Transverse colon (tissue), 4 donors: Measurements from ENCODE around the gene GPR21. TPM values are rescaled to one million over a fixed set of nuclear protein-coding genes. Genes with fewer than 3 reads are reported as not detected.

ENCODE experiments used
- DNase-seq: peaks from one replicate; pipeline ENCODE4 v3.0.0-alpha.2; 2019
- H3K27ac ChIP-seq, 4 donors: fragments of 200-600 bp; sonication (generic); 2 replicates each; pipeline ENCODE4 v1.5.1; 2016 to 2018; ENCODE audit warnings: inconsistent platforms in 4 of 4
- H3K27me3 ChIP-seq: fragments of 200-600 bp; sonication (generic); 2 replicates; pipeline ENCODE4 v1.5.1; 2017; ENCODE audit warnings: inconsistent platforms
- H3K36me3 ChIP-seq, 4 donors: fragments of 200-600 bp; sonication (generic); 2 replicates each; pipeline ENCODE4 v1.5.1; 2017 to 2019; ENCODE audit warnings: inconsistent platforms in 4 of 4
- H3K4me1 ChIP-seq, 4 donors: fragments of 200-600 bp; sonication (generic); 2 replicates each; pipeline ENCODE4 v1.5.1; 2017 to 2020; ENCODE audit warnings: inconsistent platforms in 4 of 4
- H3K4me3 ChIP-seq, 4 donors: fragments of 200-600 bp; sonication (generic); 1 replicate in 1 of 4; 2 replicates in 3 of 4; pipeline versions ENCODE4 v1.5.1 to v1.6.1; 2017 to 2019; ENCODE audit warnings: inconsistent platforms in 4 of 4
- H3K9me3 ChIP-seq, 2 donors: fragments of 200-600 bp; sonication (generic); 2 replicates each; pipeline ENCODE4 v1.5.1; 2017 to 2019; ENCODE audit warnings: inconsistent platforms in 2 of 2
- CTCF ChIP-seq, 5 experiments: fragments of 200-600 bp in 3 of 5; fragments of 450-650 bp in 2 of 5; sonication (generic) in 3 of 5; IDR thresholded peaks; 1 replicate in 2 of 5; 2 replicates in 3 of 5; pipeline ENCODE4 v1.5.1; 2016 to 2017; ENCODE audit warnings: antibody characterized with exemption in 5 of 5, inconsistent platforms in 3 of 5, mild to moderate bottlenecking in 2 of 5, moderate library complexity in 1 of 5
- EP300 ChIP-seq: sonication (generic); formaldehyde crosslinking; IDR thresholded peaks from one replicate; pipeline ENCODE4 v1.6.1; 2017; ENCODE audit warnings: antibody characterized with exemption, low read depth
- POLR2A ChIP-seq: fragments of 450-650 bp; IDR thresholded peaks from one replicate; pipeline ENCODE4 v1.6.1; 2016; ENCODE audit warnings: antibody characterized with exemption, mild to moderate bottlenecking, moderate library complexity
- POLR2AphosphoS5 ChIP-seq, 3 donors: sonication (generic); formaldehyde crosslinking; IDR thresholded peaks; one replicate each; pipeline ENCODE4 v1.6.1; 2016; ENCODE audit warnings: antibody characterized with exemption in 3 of 3
- WGBS, 2 donors: methylation state at CpG; one replicate each; pipeline ENCODE4 v1.1.5; 2018; ENCODE audit warnings: low coverage in 1 of 2; 5-methylcytosine and 5-hydroxymethylcytosine counted together
- in situ Hi-C, 4 donors: fragments of 200-750 bp; cut with MboI; loops; one replicate each; pipeline versions ENCODE4 v1.15.0 to v1.15.1; 2017; ENCODE audit warnings: low sequenced_read_pairs in 3 of 4, low pct_ligation_motif_present in 1 of 4, low pct_unique_long_range_greater_than_20kb in 1 of 4
- intact Hi-C: fragments of 100-400 bp; cut with DNase I; formaldehyde crosslinking; loops from one replicate; pipeline ENCODE4 v1.15.1; 2023; ENCODE audit warnings: low total_unique reads
- total RNA-seq, 4 donors: library from RNA; depleted of rRNA; stranded (reverse); fragments of >200 nt; gene quantifications; one replicate each; pipeline ENCODE4 v1.1.0, GENCODE V29; 2016

The GPR21 gene
- total RNA-seq, 4 donors from 2014 or later = 3.0 TPM; not detected in 3

- TF ChIP-seq POLR2AphosphoS5 (IDR thresholded peaks at IDR 0.05) = no peak
- TF ChIP-seq EP300 = no peak
- TF ChIP-seq POLR2A = no peak
- Histone ChIP-seq H3K9me3 (no peaks in the 10 kb centered on the region), H3K27me3 (no peaks in the 10 kb centered on the region), H3K4me1 (peaks cover 0 to 5% (median 2%) of the 10 kb centered on the region in 4 donors), H3K27ac (no peak overlapping the region), H3K4me3 (no peak overlapping the region), H3K36me3 (peaks cover 0 to 24% (median 11%) of the 10 kb centered on the region in 4 donors)
- intact Hi-C loops = no loop called here
- WGBS, 2 donors = 95 to 97% methylated on average over 11 of the region's 11 CpGs
- no peak for DNase-seq
- in situ Hi-C loops = no loop called here
Observed at GRCh38 chr9:123063896-123064295, 30.4 kb downstream of the GPR21 start.

GRCh38 chr9:123064716-123065115 is 31.2 kb downstream of the GPR21 start:
- 80 to 83% methylated on average over 2 of the region's 2 CpGs for WGBS, 2 donors
- Histone ChIP-seq H3K4me3 (no peak overlapping the region), H3K4me1 (peaks cover 0 to 5% (median 0%) of the 10 kb centered on the region in 4 donors), H3K27me3 (no peaks in the 10 kb centered on the region), H3K36me3 (peaks cover 0 to 24% (median 12%) of the 10 kb centered on the region in 4 donors), H3K9me3 (no peaks in the 10 kb centered on the region), H3K27ac (no peak overlapping the region)
- intact Hi-C loops (no loop called here), in situ Hi-C loops (no loop called here)
- DNase-seq = no peak
- no peak for TF ChIP-seq POLR2A
- TF ChIP-seq EP300 = no peak
- TF ChIP-seq CTCF (IDR thresholded peaks at IDR 0.05) = no peak
- TF ChIP-seq POLR2AphosphoS5 (IDR thresholded peaks at IDR 0.05) = no peak

- WGBS, 2 donors = 83 to 89% methylated on average over 2 of the region's 2 CpGs
- no peak overlapping the region for H3K27ac ChIP-seq
- peaks cover 0 to 28% (median 12%) of the 10 kb centered on the region in 4 donors for H3K36me3 ChIP-seq
- no peak for DNase-seq
- no peaks in the 10 kb centered on the region for H3K9me3 ChIP-seq
- H3K4me3 ChIP-seq = no peak overlapping the region
- in situ Hi-C loops = no loop called here
- intact Hi-C loops = no loop called here
- TF ChIP-seq POLR2A = no peak
- no peak for TF ChIP-seq CTCF (IDR thresholded peaks at IDR 0.05)
- no peak for TF ChIP-seq POLR2AphosphoS5 (IDR thresholded peaks at IDR 0.05)
- TF ChIP-seq EP300 = no peak
- no peaks in the 10 kb centered on the region for H3K27me3 ChIP-seq
- peaks cover 0 to 5% (median 0%) of the 10 kb centered on the region in 4 donors for H3K4me1 ChIP-seq
Observed at GRCh38 chr9:123065196-123065595, 31.7 kb downstream of the GPR21 start.

GRCh38 chr9:123067136-123067535 is 33.7 kb downstream of the GPR21 start:
- no peak for DNase-seq
- Histone ChIP-seq H3K27me3 (no peaks in the 10 kb centered on the region), H3K4me1 (peaks cover 0 to 5% (median 0%) of the 10 kb centered on the region in 4 donors), H3K36me3 (peaks cover 0 to 34% (median 12%) of the 10 kb centered on the region in 4 donors), H3K9me3 (no peaks in the 10 kb centered on the region), H3K4me3 (no peak overlapping the region), H3K27ac (no peak overlapping the region)
- intact Hi-C loops (no loop called here), in situ Hi-C loops (no loop called here)
- 60 to 87% methylated on average over 1 of the region's 1 CpG for WGBS, 2 donors
- TF ChIP-seq POLR2AphosphoS5 (IDR thresholded peaks at IDR 0.05) = no peak

GRCh38 chr9:123069010-123069481 is 35.6 kb downstream of the GPR21 start:
- no peak overlapping the region for H3K27ac ChIP-seq
- WGBS, 2 donors = 82 to 95% methylated on average over 3 of the region's 3 CpGs

More at GRCh38 chr9:123069010-123069481, 35.6 kb downstream of the GPR21 start:
- no peak for TF ChIP-seq POLR2A
- no peak for TF ChIP-seq CTCF (IDR thresholded peaks at IDR 0.05)
- no peak for TF ChIP-seq EP300
- TF ChIP-seq POLR2AphosphoS5 (IDR thresholded peaks at IDR 0.05) = no peak
- intact Hi-C loops (no loop called here), in situ Hi-C loops (no loop called here)
- Histone ChIP-seq H3K4me1 (peaks cover 0 to 6% (median 3%) of the 10 kb centered on the region in 4 donors), H3K27me3 (no peaks in the 10 kb centered on the region), H3K36me3 (peaks cover 0 to 35% (median 12%) of the 10 kb centered on the region in 4 donors), H3K4me3 (no peak overlapping the region), H3K9me3 (no peaks in the 10 kb centered on the region)
- DNase-seq = no peak
